GM21737 (cell line): Measurements from ENCODE around the gene PANX2.
"Not testable (repeated sequence)": the region's sequence is repeated elsewhere in the genome, so short reads cannot be mapped to it uniquely, and the experiment has no call there.

ENCODE experiments used
- ATAC-seq: cut with Tn5 transposase; IDR thresholded peaks from one replicate; pipeline ENCODE4 v1.9.1; 2021; ENCODE audit warnings: mild to moderate bottlenecking, moderate library complexity; ENCODE audit not compliant: unreplicated experiment

The PANX2 gene, protein sequence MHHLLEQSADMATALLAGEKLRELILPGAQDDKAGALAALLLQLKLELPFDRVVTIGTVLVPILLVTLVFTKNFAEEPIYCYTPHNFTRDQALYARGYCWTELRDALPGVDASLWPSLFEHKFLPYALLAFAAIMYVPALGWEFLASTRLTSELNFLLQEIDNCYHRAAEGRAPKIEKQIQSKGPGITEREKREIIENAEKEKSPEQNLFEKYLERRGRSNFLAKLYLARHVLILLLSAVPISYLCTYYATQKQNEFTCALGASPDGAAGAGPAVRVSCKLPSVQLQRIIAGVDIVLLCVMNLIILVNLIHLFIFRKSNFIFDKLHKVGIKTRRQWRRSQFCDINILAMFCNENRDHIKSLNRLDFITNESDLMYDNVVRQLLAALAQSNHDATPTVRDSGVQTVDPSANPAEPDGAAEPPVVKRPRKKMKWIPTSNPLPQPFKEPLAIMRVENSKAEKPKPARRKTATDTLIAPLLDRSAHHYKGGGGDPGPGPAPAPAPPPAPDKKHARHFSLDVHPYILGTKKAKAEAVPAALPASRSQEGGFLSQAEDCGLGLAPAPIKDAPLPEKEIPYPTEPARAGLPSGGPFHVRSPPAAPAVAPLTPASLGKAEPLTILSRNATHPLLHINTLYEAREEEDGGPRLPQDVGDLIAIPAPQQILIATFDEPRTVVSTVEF

DNA sequence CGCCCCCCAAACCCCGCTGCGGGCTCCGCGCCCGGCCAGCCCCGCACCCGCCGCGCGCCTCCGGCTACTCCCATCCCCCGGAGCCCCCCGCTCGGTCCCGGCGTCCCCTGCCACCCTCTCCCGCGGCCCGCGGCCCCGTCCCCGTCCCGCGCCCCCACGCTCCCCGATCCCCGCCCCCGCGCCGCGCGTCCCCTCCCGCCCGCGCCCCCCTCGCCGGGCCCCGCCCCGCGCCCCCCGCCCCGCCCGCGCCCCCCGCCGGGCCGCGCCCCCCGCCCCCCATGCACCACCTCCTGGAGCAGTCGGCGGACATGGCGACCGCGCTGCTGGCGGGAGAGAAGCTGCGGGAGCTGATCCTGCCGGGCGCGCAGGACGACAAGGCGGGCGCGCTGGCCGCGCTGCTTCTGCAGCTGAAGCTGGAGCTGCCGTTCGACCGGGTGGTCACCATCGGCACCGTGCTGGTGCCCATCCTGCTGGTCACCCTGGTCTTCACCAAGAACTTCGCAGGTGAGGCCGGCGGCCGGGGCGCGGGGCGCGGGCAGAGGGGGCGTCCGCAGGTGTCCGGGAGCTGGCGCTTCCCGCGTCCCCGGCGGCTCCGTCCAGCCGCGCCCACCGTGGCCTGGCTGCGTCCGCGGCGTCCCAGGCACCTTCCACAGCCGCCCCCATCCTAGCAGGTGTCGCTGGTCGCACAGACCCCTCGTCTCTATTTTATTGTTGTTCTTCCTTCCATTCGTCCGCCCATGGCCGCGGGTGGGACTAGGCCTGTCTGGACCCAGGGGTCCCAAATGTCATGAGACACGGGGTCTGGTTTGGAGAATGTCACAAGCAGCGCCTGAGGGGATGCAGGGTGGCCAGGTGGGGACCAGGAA, at the start of gene PANX2:
TSS of gene PANX2 (plus strand) at position 279 of the 866 bp plus-strand sequence. CDS start at position 279, 0 bp downstream.
- ATAC-seq, result no peak

DNA sequence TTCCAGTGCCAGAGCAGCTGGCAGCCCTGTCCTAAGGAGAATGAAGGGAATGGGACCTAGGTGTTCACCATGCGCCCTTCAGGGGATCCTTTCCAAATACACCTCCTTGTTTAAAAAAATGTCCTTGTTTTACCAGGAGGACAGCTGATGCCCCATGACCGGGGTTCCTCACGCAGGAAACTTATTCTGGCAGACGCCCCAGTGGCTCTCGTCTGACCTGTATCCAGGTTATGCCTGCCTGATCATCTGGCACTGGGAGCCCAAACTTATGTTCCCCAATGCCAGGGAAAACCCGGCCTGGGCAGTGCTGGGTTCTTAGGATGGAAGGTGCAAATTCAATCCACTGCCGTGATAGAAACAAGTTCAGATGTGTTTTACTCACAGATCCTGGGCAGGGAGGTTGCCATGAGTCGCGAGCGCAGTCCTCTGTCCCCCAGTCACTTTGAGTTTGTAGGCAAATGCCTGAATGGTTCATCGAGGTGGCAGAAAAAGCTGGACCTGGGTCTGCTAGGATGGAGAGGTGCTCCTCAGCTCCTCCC, 49.3 kb upstream of the PANX2 start:
- ATAC-seq, result no peak

DNA sequence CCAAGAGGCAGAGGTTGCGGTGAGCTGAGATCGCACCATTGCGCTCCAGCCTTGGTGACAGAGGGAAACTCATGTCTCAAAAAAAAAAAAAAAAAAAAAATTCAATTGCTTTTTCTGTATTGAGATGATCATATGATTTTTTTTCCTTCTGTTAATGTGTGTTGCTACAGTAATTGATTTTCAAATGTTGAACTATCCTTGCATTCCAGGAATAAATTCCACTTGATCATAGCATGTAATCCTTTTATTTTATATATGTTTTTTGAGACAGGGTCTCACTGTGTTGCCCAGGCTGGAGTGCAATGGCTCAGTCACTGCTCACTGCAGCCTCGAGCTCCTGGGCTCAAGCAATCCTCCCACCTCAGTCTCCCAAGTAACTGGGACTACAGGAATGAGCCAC, 47.4 kb upstream of the PANX2 start:
- ATAC-seq, result no peak

DNA sequence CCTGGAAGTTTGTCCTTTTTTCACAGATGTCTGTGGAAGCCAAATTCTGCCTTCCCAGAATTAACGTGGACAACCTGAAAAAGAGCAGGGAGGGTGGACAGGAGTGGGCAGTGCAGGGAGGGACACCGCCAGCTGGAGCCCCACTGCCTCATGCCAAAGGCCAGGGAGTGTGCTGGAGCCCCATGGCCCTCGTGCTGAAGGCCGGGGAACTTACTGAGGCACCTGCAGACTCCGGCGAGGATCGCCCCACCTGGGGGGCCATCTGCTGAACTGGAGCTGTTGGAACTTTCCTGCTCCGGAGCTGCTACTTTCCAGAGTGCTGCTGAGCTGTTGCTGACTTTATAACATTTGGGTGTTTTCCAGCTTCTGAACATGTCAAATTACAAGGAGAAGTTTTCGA, 45.5 kb upstream of the PANX2 start:
- ATAC-seq, result no peak

DNA sequence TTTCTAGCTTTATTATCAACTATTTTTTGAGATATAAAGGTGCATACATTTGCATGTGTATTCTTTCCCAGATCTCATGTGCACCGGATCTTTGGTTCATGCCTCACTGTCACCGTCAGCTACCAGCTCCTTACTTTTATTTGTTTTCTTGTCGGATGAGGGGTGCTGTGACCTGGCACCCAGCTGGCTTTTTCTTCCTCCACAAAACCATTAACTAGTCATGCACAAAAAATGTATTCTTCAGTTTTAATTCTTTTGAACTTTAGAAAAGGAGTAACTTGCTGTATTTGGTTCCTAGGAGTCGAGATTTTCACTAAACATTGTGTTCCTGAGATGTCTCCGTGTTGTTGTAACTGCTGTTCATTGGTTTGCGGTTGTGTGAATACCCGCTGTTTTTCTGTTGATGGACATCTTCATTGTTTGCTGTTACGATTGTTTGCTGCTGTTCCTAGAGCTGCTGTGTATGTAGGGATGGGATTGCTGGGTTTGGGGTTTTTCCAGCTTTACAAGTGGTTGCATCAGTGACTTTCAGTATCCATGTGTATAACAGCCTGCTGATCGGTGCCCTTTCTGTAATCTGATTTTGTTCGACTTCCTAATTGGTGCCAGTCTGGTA, 41.3 kb upstream of the PANX2 start:
- no peak for ATAC-seq

DNA sequence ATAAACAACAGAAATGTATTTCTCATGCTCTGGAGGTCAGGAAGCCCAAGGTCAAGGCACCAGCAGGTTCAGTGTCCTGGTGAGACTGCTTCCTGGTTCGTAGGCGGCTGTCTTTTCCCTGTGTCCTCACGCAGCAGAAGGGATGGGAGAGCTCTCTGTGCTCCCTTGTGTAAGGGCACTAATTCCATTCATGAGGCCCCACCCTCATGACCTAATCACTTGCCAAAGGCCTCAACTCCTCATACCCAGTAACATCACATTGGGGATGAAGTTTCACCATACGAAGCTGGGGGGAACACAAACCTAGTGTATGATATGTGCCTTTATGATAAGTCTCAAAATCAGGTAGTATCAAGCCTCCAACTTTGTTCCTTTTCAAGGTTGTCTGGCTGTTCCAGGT, 38.6 kb upstream of the PANX2 start:
- ATAC-seq, result no peak

DNA sequence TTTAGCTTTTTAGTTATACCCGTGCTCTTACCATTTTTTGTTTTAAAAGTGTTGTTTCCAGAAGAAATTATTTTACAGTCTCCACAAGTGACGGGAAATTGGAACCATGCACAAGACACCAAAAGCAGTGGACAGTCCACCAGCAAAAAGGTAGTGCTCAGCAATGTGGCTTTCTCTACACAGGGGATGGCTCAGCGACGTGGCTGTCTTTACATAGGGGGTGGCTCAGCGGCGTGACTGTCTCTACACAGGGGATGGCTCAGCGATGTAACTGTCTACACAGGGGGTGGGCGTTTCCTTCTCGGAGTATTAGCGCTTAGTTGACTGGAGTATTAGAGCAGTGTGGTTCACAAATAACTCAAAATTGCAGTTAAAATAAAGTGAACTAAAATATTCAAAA, 36.0 kb upstream of the PANX2 start:
- no peak for ATAC-seq

DNA sequence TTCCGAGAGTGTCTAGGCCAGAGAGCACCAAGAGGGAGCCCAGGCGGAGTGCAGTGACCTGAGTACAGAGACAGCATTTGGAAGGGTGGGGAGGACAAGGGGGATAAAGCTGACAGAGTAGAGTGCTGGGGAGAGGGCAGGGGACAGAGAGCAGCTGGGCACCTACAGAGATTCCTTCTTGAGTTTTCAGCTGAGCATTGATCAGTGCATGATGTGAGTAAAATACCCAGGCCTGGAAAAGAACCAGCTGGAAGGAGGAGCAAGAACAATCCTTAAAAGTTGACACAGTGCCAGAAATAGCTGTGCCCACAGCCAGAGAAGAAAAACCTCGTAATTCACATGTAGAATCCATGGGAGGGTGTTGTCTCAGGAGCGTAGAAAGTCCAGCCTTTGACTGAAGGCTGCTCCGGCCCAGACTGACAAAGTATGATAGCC, 33.9 kb upstream of the PANX2 start:
- ATAC-seq, result no peak

DNA sequence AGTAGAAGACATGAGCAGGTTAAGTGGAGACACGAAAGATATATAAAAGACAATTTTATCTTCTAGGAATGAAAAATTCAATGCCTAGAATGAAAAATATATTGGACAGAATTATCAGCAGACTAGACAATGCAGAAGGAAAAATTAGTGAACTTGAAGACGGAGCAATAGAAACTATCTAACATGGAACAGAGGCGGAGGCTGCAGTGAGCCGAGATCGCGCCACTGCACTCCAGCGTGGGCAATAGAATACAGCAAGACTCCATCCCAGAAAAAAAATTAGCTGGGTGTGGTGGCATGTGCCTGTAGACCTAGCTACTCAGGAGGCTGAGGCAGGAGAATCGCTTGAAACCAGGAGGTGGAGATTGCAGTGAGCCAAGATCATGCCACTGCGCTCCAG, 33.3 kb upstream of the PANX2 start:
- not testable (repeated sequence) for ATAC-seq

DNA sequence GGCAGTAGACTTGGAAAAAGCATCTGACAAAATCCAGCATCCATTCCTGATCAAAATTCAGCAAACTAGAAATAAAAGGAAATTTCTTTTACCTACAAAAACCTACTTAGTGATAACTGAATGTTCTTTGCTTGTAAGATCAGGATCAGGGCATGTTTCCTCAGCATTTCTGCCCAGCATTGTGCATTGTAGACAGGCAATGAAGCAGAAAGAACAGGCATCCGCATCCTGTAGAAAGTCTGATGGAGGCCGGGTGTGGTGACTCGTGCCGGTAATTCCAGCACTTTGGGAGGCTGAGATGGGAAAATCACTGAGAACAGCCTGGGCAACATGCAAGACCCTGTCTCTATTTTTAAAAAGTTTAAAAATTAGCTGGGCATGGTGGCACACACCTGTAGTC, 32.5 kb upstream of the PANX2 start:
- no peak for ATAC-seq

DNA sequence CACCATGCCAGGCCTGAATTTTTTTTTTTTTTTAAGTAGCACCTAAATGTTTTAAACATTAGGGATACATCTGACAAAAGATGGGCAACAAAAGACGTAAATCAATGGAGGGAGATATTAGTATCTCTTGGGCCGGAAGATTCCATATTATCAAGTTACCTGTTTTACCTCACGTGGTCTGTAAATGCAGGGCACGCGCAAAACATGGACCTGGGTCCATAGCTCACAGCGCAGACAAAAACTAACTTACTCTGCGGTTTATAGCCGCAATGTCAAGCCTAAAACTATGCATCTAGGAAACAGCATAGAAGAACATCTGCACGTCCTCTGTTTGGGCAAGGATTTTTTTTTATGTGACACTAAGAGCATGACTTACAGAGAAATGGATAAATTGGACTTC, 31.5 kb upstream of the PANX2 start:
- ATAC-seq, result no peak

DNA sequence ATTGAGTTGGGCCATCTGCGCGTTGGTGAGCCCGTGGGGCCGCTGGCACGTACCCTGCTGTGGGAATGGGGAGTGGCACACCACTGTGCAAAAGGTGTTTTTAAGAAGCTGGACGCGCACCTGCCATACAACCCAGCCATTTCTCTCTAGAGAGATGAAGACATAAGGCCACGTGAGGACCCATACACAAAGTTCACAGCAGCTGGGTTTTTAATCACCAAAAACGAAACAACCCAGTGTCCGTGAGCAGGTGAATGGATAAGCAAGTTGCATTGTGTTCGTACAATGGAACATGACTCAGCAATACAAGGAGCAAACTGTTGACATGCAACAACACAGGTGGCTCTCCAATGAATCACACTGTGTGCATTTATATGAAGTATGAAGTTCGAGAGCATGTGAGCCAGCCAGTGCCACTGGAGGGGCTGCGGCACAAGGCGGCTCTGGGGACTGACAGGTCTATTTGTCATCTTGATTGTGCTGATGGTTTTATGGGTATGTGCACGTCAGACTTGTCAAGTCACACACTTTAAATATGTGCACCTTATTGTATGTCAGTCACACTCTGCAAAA, 30.6 kb upstream of the PANX2 start:
- ATAC-seq, result no peak

DNA sequence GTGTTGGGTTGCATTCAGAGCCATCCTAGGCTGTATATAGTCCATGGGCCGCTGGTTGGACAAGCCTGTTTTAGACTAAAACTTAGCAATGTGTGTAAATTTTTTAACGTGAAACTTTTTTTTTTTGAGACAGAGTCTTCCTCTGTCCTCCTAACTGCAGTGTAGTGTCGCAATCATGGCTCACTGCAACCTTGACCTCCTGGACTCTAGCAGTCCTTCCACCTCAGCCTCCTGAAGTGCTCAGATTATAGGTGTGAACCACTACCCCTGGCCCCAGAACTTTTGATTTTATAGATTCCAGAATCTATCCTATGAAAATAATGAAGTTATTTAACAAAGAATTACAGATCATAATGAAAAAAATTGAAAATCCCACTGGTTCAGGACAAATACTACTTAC, 29.9 kb upstream of the PANX2 start:
- no peak for ATAC-seq

DNA sequence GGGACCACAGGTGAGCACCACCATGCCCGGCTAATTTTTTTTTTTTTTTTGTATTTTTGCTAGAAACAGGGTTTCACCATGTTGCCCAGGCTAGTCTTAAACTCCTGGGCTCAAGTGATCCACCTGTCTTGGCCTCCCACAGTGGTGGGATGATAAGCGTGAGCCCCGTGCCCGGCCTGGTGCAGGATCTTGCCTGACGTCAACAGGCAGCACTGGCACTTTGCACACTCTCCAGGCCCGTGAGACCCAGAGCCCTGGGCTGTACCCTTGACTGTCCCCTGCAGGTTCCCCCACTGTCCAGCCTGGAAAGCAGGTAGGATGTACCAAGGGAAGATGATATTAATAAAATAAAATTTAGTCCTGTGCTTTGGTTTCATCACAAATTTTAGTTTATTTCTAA, 29.1 kb upstream of the PANX2 start:
- ATAC-seq, result no peak

DNA sequence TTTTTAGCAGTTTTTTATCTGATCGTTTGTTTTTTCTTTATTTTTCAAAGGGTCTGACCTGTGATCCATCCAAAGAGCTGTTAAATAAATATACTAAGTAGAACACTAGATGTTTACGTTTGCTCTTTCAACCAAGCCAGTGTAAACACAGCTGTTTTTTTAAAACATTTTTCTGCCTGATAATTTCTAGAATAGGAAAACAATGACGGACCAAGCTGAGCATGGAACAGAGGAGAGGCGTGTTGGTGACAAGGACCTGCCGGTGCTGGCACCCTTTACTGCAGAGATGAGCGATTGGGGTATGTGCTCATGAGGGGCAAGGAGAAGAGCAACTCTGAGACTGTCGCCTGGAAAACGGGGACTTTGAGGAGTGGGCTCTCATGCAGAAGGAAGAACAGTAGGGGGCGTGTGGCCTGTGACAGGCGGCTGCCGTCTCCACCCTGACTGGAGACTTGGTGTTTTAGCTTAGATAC, 28.6 kb upstream of the PANX2 start:
- no peak for ATAC-seq

DNA sequence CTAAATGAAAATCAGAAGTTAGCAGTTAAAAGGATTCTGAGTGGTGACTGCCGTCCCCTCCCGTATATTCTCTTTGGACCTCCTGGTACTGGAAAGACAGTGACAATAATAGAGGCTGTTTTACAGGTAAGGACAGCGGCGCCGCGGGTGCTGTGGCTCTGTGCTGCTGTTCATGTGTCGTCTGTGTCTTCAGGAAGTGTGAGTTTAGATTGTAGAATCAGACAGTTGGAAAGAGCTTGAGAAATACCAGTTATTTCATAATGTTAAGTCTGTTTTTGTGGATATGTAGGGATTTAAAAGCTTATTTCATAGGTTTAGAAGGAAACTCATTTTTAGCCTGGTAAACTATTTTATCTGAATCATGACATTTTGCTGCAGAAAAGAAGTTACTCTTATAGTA, 27.4 kb upstream of the PANX2 start:
- no peak for ATAC-seq

DNA sequence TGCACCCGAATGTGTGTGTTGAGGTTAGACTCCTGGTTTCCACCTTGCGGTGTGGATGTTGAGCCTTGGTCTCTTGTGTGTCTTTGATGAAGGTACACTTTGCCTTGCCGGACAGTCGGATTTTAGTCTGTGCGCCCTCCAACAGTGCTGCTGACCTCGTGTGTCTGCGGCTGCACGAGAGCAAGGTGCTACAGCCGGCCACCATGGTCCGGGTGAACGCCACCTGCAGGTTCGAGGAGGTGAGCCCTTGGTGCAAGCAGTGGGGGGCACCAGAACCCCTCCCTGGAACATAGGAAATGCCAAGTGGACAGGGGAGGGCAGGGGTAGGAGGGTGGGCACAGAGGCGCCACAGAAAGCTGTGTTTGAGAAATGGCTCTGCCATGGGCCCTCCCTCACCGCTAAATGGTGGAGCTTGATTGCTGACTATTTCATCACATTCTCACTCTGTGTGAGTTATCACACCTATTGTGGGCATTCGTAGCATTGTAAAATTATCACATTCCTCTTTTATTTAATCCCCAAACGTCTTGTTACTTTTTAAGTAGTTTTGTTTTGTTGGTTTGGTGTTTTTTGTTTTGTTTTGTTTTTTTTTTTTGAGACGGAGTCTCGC, 26.4 kb upstream of the PANX2 start:
- no peak for ATAC-seq

DNA sequence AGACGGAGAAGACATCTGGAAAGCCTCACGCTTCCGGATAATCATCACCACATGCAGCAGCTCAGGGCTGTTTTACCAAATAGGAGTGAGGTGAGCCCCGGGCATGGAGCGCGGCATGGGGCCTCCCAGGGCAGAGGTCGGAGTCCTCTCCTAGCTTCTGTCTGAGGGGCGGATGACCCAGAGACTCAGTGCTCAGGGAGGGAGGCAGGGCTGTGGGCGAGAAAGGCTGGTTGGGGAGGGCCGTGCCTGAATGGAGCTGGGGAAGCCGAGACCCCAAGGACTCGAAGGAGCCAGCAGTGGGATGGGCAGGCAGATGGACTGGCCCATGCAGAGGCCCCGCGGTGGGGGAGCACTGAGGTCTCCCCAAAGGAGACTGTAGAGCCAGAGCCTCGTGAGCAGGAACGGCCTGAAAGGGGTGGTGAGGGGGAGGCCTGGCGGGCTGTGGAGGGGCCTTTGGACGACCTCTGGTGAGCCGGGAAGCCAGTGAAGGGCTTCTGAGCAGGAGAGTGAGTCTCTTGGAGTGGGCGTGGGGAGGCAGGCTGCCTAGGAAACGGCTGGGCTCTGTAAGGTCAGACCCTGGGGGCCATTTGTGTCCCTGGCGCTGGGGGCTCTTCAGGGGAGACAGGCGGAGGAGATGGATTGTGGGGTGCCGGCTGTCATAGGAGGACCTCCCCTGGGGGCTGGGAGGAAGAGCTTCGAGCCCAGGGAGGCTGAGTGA, 24.7 kb upstream of the PANX2 start:
- ATAC-seq, result no peak
